Activated CD4-positive, alpha-beta T cell treated with anti-CD3 and anti-CD28 coated beads, Interleukin-10, Interleukin-2, amounts not matched to agents 100 ng/mL and 50 ng/mL, durations not matched to agents 16 hours and 8 hours (primary cell): Measurements from ENCODE around the gene CCDC178.
"Not testable (repeated sequence)": the region's sequence is repeated elsewhere in the genome, so short reads cannot be mapped to it uniquely, and the experiment has no call there.

Source experiments
- DNase-seq: peaks from one replicate; pipeline ENCODE4 v3.0.0-alpha.2; 2020

Gene CCDC178, protein sequence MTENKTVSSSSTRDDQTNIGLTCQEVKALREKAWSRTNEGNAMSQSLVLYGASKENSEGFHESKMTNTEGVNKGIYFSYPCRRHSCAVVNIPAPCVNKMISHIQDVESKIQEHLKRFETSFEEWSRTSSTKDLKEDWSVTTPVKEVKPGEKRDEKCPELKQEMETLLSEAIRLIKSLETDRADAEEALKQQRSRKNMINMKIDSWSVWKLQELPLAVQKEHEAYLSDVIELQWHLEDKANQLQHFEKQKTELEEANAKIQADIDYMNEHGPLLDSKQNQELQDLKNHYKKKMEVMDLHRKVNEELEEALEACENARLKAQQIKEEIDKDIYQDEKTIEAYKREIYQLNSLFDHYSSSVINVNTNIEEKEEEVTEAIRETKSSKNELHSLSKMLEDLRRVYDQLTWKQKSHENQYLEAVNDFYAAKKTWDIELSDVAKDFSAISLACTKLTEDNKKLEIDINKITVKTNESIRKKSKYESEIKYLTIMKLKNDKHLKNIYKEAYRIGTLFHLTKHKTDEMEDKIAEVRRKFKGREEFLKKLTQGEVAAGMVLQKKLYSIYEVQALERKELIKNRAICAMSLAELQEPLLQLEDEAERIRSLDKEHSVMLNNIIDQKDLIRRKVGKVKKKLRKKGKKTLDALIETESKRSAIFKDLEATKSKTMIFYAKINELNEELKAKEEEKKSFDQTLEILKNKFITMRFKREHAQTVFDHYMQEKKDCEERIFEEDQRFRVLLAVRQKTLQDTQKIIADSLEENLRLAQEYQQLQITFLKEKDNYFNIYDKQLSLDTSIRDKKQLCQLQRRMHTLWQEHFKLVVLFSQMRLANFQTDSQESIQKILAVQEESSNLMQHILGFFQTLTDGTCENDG

DNA sequence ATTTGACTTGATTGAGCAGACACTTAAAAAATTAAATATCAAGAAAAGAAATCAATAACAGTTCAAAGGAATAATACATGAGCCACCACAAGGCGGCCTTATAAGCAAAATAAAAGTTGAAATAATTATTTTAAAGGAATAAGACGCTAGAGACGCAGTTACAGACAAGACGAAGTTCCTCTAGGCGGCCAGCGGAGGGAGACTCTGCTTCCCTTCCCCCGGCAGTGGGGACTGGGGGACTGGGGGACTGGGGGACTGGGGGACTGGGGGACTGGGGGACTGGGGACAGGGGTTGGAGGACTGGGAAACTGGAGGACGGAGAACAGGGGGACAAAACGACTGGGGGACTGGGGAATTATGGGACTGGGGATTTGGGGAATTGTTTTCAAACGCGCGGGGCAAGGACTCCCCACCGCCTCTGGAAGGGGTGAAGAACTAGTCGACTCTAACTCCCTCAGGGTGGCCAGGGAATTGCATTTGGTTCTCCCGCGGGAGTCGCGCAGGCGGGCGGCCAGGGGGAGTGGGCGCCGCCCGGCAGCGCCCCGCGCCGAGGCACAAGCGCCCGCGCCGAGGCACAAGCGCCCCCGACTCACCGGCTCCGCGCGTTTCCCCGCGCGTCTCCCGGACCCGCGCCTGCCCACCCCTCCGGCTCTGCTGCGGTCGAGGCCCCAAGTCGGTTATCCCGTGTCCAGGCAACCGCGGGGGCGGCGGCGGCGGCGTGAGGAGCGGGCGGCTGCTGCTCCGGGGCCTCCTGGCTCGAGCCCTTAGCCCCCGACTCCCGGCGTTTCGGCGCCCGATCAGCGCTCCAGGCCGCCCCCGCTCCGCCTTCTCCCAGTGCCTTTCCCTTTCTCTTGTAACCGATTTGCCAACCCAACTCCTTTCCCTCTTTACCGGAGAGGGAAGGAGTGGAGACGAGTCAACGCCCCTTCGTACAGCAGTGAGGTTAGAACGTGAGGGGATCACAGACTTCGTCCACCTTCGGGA lies at the start of gene CCDC178:
Gene CCDC178, minus strand, starts transcription at position 662 of the 984 bp plus-strand sequence. CDS start 28,633 bp downstream, outside the sequence.
- no peak for DNase-seq

GRCh38 chr18:33483908-33484307 lies 43.4 kb upstream of the CCDC178 start:
- DNase-seq: no peak

- DNase-seq: no peak
Observed at GRCh38 chr18:33472509-33472908, 32.0 kb upstream of the CCDC178 start.

- DNase-seq: no peak
Observed at GRCh38 chr18:33470216-33470615, 29.7 kb upstream of the CCDC178 start.

DNA sequence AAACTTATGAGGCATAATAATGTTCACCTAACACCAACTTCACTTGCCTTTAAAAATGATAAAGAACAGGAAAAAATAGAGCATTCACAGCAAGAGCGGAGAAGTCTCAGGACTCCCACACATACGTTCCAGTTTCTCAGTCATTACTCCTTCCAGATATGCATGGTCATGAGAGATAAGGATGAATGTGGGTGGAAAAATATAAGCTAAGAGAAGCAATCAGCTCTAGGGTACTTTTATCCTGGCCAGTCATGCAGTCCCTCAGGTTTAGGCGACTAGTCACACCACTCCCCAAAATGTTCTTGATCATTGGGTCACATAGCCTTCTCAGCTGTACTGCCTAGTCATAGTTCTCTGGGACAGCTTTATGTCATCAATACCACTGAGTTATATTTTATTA lies 29.2 kb upstream of the CCDC178 start:
- no peak for DNase-seq

GRCh38 chr18:33467531-33467930 lies 27.0 kb upstream of the CCDC178 start:
- no peak for DNase-seq

GRCh38 chr18:33466822-33467221 lies 26.3 kb upstream of the CCDC178 start:
- DNase-seq: no peak

DNA sequence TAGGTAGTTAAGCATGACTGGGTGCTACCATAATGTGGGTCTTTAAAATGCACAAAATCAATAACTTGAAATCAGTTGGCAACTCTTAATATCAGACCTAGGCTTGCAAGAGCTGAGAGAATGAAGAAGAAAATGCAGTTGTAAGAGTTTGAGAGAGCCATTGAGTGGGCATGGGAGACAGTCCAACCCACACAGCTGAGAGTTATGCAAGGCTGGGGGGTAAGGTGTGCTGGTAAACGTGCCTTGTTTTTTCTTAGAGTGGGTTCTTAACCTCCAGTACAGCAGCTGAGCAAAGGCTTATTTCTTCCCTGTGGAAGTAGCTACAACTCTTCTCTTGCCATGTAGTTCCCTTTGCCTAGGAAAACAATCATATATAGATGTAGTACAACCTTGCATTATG lies 20.2 kb upstream of the CCDC178 start:
- DNase-seq: no peak

- DNase-seq: no peak
Observed at GRCh38 chr18:33459612-33460011, 19.1 kb upstream of the CCDC178 start.

- no peak for DNase-seq
Observed at GRCh38 chr18:33446604-33447003, 6.1 kb upstream of the CCDC178 start.

DNA sequence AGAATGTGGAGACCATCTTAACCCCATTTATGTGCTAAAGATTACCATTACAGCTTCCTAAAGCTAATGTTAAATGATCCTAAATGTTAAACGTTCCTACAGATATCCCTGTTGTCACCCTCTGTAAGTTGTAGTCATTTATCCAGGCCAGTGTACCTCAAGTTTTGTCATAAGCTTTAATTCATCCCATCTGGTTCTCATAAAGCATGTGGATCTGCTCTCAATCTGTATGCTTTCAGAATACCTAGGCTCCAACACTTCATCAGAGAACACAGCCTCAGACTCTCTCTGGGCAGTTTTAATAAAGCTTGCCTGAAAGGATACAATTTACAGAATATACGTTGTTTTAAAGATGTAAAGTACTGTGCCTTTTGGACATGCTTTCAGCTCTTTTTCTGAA lies 4.2 kb upstream of the CCDC178 start:
- DNase-seq: no peak

DNA sequence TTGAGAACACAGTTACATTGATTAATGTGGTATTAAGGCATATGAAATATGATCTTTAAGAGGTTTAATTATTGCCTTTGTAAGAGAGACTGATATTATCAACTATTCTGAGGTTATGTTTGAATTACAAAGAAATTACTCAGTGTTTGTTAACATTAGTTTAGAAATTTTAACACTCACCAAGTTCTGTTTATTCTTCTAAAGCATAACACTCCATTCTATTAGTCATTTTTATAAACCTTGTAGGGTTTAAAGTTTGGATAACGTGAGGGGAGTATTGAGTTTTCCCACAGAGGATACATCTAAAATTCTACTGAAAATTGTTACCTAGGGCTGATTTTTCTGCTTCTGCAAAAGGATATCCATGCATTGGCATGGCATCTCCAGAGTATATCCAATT lies 7.7 kb downstream of the CCDC178 start:
- DNase-seq: no peak

DNA sequence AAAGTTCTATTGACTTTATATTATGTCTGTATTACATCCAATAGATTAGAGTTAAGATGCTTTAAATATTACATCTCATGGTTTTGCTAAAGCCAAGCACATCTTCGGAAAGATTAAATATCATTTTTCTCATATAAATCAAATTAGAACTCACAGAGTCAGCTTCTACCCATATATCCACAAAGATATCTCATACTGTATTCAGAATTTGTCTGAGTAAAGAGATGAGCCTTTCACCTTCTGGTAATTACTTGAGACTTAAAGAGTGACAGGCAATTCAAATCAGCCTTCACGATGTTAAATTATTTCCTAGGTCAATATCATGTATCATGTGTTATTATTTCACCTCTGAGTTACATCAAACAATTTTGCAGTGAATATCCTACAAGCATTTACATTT lies 13.0 kb downstream of the CCDC178 start:
- no peak for DNase-seq

DNA sequence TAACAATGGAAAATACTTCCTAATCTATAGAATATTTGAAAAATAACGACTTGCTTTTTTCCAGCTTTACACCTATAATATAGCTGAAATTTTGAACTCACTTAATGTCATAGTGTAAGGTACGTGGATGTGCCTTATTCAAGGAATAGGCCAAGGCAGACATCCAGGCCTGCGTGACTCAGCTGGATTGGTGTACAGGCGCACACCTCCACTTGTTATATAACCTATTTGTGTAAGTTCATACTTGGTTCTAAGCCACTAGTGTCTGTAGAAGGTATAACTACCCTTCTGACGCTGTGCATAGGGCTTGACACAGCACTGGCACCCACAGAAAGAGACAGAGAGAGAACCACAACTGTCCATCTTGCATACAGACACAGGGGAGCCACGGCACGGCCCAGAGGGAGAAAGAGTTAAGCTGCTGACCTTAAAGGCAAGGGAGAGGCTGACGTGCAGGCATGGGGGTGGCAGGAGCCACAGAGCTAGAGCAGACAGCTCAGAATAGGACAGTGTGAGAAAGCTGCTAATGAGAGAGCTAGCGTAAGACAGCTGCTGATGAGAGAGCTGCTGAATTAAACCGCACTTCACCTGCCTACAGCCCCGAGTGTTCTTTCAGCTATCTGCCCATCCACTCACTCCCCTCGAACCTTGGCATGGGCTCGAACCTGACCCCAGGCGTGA lies 16.1 kb downstream of the CCDC178 start:
- DNase-seq: no peak

- DNase-seq: no peak
Observed at GRCh38 chr18:33421225-33421624, 19.3 kb downstream of the CCDC178 start.

DNA sequence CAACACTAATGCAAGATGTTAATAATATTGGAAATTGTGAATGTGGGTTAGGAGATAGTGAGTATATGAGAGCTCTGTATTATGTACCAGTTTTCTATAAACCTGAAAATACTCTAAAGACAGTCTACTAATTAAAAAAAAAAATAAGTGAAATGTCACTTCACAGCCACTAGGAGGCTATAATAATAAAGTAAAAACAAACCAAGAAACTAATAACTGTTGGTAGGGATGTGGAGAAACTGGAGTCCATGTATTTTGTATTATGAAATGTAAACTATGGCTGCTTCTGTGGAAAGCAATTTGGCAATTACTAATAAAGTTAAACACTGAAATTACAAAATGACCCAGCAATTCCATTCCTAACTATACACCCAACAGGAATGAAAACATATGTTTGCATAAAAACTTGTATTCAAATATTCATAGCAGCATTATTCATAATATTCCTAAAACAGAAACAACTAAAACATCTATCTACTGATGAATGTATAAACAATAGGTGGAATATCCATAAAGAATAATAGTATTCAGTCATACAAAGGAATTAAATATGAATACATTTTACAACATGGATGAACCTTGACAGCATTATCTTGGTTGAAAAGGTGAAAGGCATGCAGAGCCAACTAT lies 36.2 kb downstream of the CCDC178 start:
- DNase-seq: no peak

DNA sequence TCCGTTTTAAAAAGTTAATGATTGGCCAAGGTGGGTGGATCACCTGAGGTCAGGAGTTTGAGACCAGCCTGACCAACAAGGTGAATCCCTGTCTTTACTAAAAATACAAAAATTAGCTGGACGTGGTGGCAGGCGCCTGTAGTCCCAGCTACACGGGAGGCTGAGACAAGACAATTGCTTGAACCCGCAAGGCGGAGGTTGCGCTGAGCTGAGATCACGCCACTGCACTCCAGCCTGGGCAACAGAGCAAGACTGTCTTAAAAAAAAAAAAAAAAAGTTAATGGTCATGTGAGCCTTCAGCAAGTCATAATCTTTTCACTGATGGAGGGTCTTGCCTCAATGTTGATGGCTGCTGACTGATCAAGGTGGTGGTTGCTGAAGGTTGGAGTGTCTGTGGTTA lies 41.6 kb downstream of the CCDC178 start:
- not testable (repeated sequence) for DNase-seq

DNA sequence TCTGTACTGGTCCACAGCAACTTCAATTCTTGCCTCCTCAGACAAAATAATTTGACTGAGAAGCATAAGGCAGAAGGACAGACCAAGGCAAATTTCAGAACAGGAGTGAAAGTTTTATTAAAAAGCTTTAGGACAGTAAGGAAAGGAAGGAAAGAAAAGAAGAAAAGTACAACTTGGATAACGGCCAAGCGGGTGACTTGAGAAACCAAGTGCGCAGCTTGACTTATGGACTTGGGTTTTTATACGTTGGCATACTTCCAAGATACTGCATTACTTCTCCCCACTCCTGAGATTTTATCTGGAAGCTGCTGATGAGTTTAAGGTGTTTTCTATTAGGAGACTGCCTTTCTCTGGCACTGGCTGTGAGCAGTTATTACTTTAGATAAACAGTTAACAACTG lies 64.7 kb downstream of the CCDC178 start:
- no peak for DNase-seq

GRCh38 chr18:33372442-33372841 lies 68.1 kb downstream of the CCDC178 start:
- DNase-seq: no peak

DNA sequence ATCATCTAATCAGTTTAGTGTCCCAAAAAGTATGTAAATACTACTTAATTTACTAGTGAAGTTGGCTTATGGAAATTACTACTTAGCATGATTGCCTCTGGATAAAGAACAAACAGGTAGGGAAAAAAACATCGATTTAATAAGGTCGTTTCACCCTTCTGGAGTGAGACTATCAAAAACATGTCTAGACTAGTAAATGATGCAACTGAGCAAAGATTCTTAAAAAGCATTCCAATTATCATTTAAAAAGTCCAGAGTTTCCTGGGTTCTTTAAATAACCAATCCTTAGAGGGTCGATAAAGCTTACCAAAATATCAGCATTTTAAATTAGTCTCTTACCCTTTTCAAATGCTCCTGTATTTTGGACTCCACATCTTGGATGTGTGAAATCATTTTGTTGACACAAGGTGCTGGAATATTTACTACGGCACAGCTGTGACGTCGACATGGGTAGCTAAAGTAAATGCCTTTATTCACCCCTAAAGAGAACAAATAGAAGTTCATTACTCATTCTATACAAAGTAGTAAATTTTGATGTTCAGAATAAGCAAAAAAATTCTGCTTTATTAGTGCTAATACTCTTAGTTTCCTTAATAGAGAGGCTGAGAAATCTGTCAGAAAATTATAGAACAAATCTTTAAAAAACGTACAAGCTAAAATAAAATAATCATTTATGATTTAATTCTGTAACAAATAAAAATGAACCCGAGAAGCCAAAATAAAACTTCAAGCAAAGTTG lies 70.6 kb downstream of the CCDC178 start:
- no peak for DNase-seq

GRCh38 chr18:33356735-33357134 lies 83.8 kb downstream of the CCDC178 start:
- no peak for DNase-seq
